H9 (cell line): Measurements from ENCODE around the gene CTSA. TPM values are rescaled to one million over a fixed set of nuclear protein-coding genes. Genes with fewer than 3 reads are reported as not detected.
A peak's percentile ranks its signal among the peaks of the same experiment; 100 is the strongest.

Source experiments
- DNase-seq: peaks from one replicate; pipeline ENCODE4 v3.0.0-alpha.2; 2017
- H2AFZ ChIP-seq: one replicate; pipeline ENCODE4 v1.6.1; 2013; ENCODE audit warnings: mild to moderate bottlenecking, low read length, control low read depth, moderate library complexity
- H2AK5ac ChIP-seq: 2 replicates; pipeline ENCODE4 v1.6.1; 2013; ENCODE audit warnings: low read length, control low read depth, mixed read lengths; ENCODE audit not compliant: insufficient read length
- H2BK120ac ChIP-seq: one replicate; pipeline ENCODE4 v1.6.1; 2013; ENCODE audit warnings: low read depth, mild to moderate bottlenecking, low read length, control low read depth, inconsistent platforms; ENCODE audit not compliant: poor library complexity, severe bottlenecking
- H2BK12ac ChIP-seq: 2 replicates; pipeline ENCODE4 v1.6.1; 2013; ENCODE audit warnings: low read length, control low read depth, mixed read lengths, low read depth; ENCODE audit not compliant: insufficient read length
- H2BK15ac ChIP-seq: 2 replicates; pipeline ENCODE4 v1.6.1; 2013; ENCODE audit warnings: low read depth, low read length, control low read depth
- H2BK20ac ChIP-seq: one replicate; pipeline ENCODE4 v1.6.1; 2013; ENCODE audit warnings: low read depth, mild to moderate bottlenecking, low read length, control low read depth, inconsistent platforms; ENCODE audit not compliant: poor library complexity, severe bottlenecking
- H2BK5ac ChIP-seq: 2 replicates; pipeline ENCODE4 v1.6.1; 2013; ENCODE audit warnings: low read length, control low read depth, mixed read lengths; ENCODE audit not compliant: insufficient read length
- H3K14ac ChIP-seq: 2 replicates; pipeline ENCODE4 v1.6.1; 2013; ENCODE audit warnings: low read length, control low read depth; ENCODE audit not compliant: insufficient read depth
- H3K18ac ChIP-seq: 2 replicates; pipeline ENCODE4 v1.6.1; 2013; ENCODE audit warnings: low read depth, mild to moderate bottlenecking, mixed read lengths, low read length, control low read depth; ENCODE audit not compliant: insufficient read length
- H3K23ac ChIP-seq: 2 replicates; pipeline ENCODE4 v1.6.1; 2013; ENCODE audit warnings: low read length, control low read depth, mixed read lengths, low read depth; ENCODE audit not compliant: insufficient read length
- H3K23me2 ChIP-seq: 2 replicates; pipeline ENCODE4 v1.6.1; 2013; ENCODE audit warnings: low read depth, mild to moderate bottlenecking, mixed read lengths, low read length, control low read depth; ENCODE audit not compliant: insufficient read length, poor library complexity, severe bottlenecking
- H3K27ac ChIP-seq: 2 replicates; pipeline ENCODE4 v1.5.1; 2013; ENCODE audit warnings: low read length, control low read depth, mixed read lengths, low read depth; ENCODE audit not compliant: insufficient read length
- H3K27me3 ChIP-seq: 2 replicates; pipeline ENCODE4 v1.6.1; 2013; ENCODE audit warnings: low read length, control low read depth, inconsistent platforms; ENCODE audit not compliant: insufficient read depth
- H3K4ac ChIP-seq: 2 replicates; pipeline ENCODE4 v1.6.1; 2013; ENCODE audit warnings: low read depth, mild to moderate bottlenecking, control low read depth, inconsistent platforms, low read length, moderate library complexity
- H3K4me1 ChIP-seq: 2 replicates; pipeline ENCODE4 v1.6.1; 2013; ENCODE audit warnings: low read length, control low read depth, inconsistent platforms; ENCODE audit not compliant: insufficient read depth
- H3K4me2 ChIP-seq: 2 replicates; pipeline ENCODE4 v1.6.1; 2013; ENCODE audit warnings: low read length, control low read depth, mixed read lengths; ENCODE audit not compliant: insufficient read length, insufficient read depth
- H3K56ac ChIP-seq: 2 replicates; pipeline ENCODE4 v1.6.1; 2013; ENCODE audit warnings: low read depth, mild to moderate bottlenecking, mixed read lengths, low read length, control low read depth; ENCODE audit not compliant: insufficient read length
- H3K79me1 ChIP-seq: 2 replicates; pipeline ENCODE4 v1.6.1; 2013; ENCODE audit warnings: low read depth, mild to moderate bottlenecking, moderate library complexity, low read length, control low read depth, inconsistent platforms; ENCODE audit not compliant: insufficient read depth, poor library complexity, severe bottlenecking
- H3K79me2 ChIP-seq: 2 replicates; pipeline ENCODE4 v1.6.1; 2013; ENCODE audit warnings: low read length, control low read depth, inconsistent platforms; ENCODE audit not compliant: insufficient read depth
- H3K9ac ChIP-seq: 2 replicates; pipeline ENCODE4 v1.6.1; 2013; ENCODE audit warnings: low read length, control low read depth, mixed read lengths; ENCODE audit not compliant: insufficient read length; ENCODE audit errors: extremely low read depth
- H3K9me3 ChIP-seq: one replicate; pipeline ENCODE4 v1.6.1; 2013; ENCODE audit warnings: low read depth, low read length, inconsistent platforms; ENCODE audit not compliant: control insufficient read depth
- H3T11ph ChIP-seq: one replicate; pipeline ENCODE4 v1.6.1; 2013; ENCODE audit warnings: mild to moderate bottlenecking, low read length, control low read depth, inconsistent platforms
- H4K20me1 ChIP-seq: one replicate; pipeline ENCODE4 v1.6.1; 2013; ENCODE audit not compliant: control insufficient read depth, insufficient read length, insufficient read depth
- H4K5ac ChIP-seq: 2 replicates; pipeline ENCODE4 v1.6.1; 2013; ENCODE audit warnings: low read depth, mild to moderate bottlenecking, mixed read lengths, low read length, control low read depth; ENCODE audit not compliant: insufficient read length
- H4K8ac ChIP-seq: replicated peaks from 2 replicates; pipeline ENCODE4 v1.6.1; 2013; ENCODE audit warnings: low read length, control low read depth, mixed read lengths, low read depth; ENCODE audit not compliant: insufficient read length
- H4K91ac ChIP-seq: 2 replicates; pipeline ENCODE4 v1.6.1; 2013; ENCODE audit warnings: low read depth, mild to moderate bottlenecking, moderate library complexity, mixed read lengths, low read length, control low read depth; ENCODE audit not compliant: insufficient read length
- H3K27ac Mint-ChIP-seq, 3 experiments: 2 replicates in 2 of 3; 3 replicates in 1 of 3; pipeline ENCODE4 v1.8.0; 2020 to 2021; ENCODE audit warnings: mixed read lengths in 3 of 3, mild to moderate bottlenecking in 1 of 3, moderate library complexity in 1 of 3
- H3K27me3 Mint-ChIP-seq: 2 replicates; pipeline ENCODE4 v1.8.0; 2021; ENCODE audit warnings: low read depth, mild to moderate bottlenecking, moderate library complexity, mixed read lengths
- H3K36me3 Mint-ChIP-seq, 3 experiments: 2 replicates in 2 of 3; 3 replicates in 1 of 3; pipeline ENCODE4 v1.8.0; 2020 to 2021; ENCODE audit warnings: low read depth in 3 of 3, mixed read lengths in 3 of 3; ENCODE audit not compliant: insufficient read depth in 1 of 3
- H3K4me1 Mint-ChIP-seq, 2 experiments: 2 replicates each; pipeline ENCODE4 v1.8.0; 2020; ENCODE audit warnings: mixed read lengths in 2 of 2
- H3K4me3 Mint-ChIP-seq, 2 experiments: 2 replicates in 1 of 2; 3 replicates in 1 of 2; pipeline ENCODE4 v1.8.0; 2020 to 2021; ENCODE audit warnings: mild to moderate bottlenecking in 2 of 2, mixed read lengths in 2 of 2, moderate library complexity in 1 of 2
- H3K9me3 Mint-ChIP-seq, 2 experiments: 2 replicates in 1 of 2; 3 replicates in 1 of 2; pipeline ENCODE4 v1.8.0; 2020; ENCODE audit warnings: mild to moderate bottlenecking in 2 of 2, mixed read lengths in 2 of 2, moderate library complexity in 1 of 2
- WGBS: extraction: QIAGEN DNeasy Blood & Tissue Kit; methylation state at CpG from one replicate; pipeline ENCODE4 v1.1.7; 2013; ENCODE audit warnings: missing lambda C conversion rate, low lambda C conversion rate, mixed read lengths; ENCODE audit not compliant: insufficient read length; ENCODE audit errors: extremely low coverage; 5-methylcytosine and 5-hydroxymethylcytosine counted together
- total RNA-seq: library from RNA; stranded (reverse); gene quantifications from 2 replicates; pipeline ENCODE4 v1.2.1, GENCODE V29; 2021
- TF ChIP-seq, protein P1 (sequence below): fragments of 200-600 bp; sonication (generic); conservative IDR thresholded peaks from 3 replicates; pipeline ENCODE4 v1.8.0; 2021; ENCODE audit warnings: antibody characterized with exemption, mild to moderate bottlenecking

CTSA gene
- total RNA-seq, 1 experiment from 2014 or later: 64.4 TPM

DNA sequence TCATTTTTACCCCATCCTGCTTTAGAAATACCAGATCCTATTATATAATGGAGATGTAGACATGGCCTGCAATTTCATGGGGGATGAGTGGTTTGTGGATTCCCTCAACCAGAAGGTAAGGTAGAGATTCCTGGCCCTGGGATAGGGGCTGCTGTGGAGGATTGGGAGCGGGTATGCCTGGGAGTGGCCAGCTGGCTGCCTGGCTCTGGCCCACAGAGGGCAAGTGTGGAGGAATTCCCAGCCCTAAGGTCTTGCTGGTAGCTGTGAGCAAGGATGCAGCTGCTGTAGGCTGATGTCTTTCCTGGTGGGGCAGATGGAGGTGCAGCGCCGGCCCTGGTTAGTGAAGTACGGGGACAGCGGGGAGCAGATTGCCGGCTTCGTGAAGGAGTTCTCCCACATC is 6.6 kb downstream of the CTSA start:
- H2BK20ac ChIP-seq: no peak overlapping the region
- H3K79me1 ChIP-seq: no peaks in the 10 kb centered on the region
- Mint-ChIP-seq H3K27ac (peak overlapping the region in 2 of 3 experiments; percentile 25 to 46; a peak in 2 of 7 replicates), H3K4me1 (no peaks in the 10 kb centered on the region), H3K36me3 (peaks cover 23 to 56% (median 47%) of the 10 kb centered on the region in 3 experiments), H3K27me3 (no peaks in the 10 kb centered on the region; the same call in 1 of the 2 replicates), H3K4me3 (no peak overlapping the region), H3K9me3 (no peaks in the 10 kb centered on the region)
- no CpG with 5 or more reads among the region's 7 CpGs for whole genome bisulfite sequencing
- H4K20me1 ChIP-seq: no peaks in the 10 kb centered on the region
- TF ChIP-seq, protein P1, sequence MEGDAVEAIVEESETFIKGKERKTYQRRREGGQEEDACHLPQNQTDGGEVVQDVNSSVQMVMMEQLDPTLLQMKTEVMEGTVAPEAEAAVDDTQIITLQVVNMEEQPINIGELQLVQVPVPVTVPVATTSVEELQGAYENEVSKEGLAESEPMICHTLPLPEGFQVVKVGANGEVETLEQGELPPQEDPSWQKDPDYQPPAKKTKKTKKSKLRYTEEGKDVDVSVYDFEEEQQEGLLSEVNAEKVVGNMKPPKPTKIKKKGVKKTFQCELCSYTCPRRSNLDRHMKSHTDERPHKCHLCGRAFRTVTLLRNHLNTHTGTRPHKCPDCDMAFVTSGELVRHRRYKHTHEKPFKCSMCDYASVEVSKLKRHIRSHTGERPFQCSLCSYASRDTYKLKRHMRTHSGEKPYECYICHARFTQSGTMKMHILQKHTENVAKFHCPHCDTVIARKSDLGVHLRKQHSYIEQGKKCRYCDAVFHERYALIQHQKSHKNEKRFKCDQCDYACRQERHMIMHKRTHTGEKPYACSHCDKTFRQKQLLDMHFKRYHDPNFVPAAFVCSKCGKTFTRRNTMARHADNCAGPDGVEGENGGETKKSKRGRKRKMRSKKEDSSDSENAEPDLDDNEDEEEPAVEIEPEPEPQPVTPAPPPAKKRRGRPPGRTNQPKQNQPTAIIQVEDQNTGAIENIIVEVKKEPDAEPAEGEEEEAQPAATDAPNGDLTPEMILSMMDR: no peak
- H4K8ac ChIP-seq: no peak overlapping the region
- no peak for DNase-seq
- H3K4ac ChIP-seq: no peak overlapping the region
- no peak overlapping the region for H3T11ph ChIP-seq
- H3K23me2 ChIP-seq: no peaks in the 10 kb centered on the region
- H2BK12ac ChIP-seq: no peak overlapping the region
- H3K27ac ChIP-seq: no peak overlapping the region
- H3K9me3 ChIP-seq: no peaks in the 10 kb centered on the region
- H3K9ac ChIP-seq: no peak overlapping the region
- H3K23ac ChIP-seq: no peak overlapping the region
- H3K27me3 ChIP-seq: no peaks in the 10 kb centered on the region
- no peak overlapping the region for H4K91ac ChIP-seq
- no peaks in the 10 kb centered on the region for H3K4me1 ChIP-seq
- no peak overlapping the region for H2BK5ac ChIP-seq
- H2BK15ac ChIP-seq: no peak overlapping the region
- no peak overlapping the region for H3K18ac ChIP-seq
- H2BK120ac ChIP-seq: no peak overlapping the region
- H2AK5ac ChIP-seq: no peak overlapping the region
- no peak overlapping the region for H3K56ac ChIP-seq
- no peak overlapping the region for H3K14ac ChIP-seq
- no peak overlapping the region for H4K5ac ChIP-seq
- H3K4me2 ChIP-seq: no peak overlapping the region
- H2AFZ ChIP-seq: no peak overlapping the region
- H3K79me2 ChIP-seq: no peaks in the 10 kb centered on the region
